ENCODE data around the gene MSMP. TPM values are rescaled to one million over a fixed set of nuclear protein-coding genes. Genes with fewer than 3 reads are reported as not detected.

The MSMP gene
- total RNA-seq, 1 donor from 2014 or later, result not detected

DNA sequence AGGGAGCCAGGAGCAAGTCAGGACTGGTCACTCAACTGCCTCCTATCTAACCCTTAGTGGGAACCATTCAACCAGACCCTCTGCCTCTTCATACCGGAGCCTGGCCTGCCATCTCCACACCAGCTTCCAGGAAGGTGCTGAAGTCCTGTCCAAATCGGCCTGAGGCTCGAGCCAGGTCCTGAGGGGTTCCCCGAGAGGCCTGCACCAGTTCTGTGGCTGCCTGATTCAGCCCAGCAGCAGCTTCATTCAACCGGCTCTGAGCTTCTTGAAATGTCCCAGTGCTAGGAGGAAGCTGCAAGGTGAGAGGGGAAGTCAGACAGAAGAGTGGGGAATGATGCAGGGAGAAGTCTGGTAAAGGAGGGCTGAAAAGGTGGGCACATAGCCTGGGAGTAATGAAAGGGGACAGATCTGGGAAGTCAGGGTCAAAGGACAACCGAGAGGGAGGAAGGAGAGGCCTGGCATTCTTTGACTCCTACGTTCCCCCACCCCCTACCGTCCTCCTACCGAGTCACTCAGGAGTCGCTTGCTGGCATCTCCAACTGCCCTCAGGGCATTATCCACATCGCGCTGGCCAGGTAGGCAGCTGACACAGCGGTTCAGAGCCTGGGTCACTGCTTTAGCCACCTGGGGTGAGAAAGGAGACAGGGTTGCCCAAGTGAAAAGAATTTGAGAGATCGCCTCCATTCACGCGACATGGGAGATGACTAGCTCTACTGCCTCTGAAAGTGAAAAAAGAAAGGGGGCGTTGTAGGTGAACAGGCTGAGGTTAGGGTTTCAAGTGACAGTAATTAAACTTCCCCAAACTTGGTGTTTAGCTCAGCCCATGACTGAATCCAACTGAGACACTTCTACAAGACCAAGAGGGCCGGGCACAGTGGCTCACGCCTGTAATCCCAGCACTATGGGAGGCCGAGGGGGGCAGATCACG is 42.3 kb downstream of the MSMP start:
- TF ChIP-seq, protein P1, sequence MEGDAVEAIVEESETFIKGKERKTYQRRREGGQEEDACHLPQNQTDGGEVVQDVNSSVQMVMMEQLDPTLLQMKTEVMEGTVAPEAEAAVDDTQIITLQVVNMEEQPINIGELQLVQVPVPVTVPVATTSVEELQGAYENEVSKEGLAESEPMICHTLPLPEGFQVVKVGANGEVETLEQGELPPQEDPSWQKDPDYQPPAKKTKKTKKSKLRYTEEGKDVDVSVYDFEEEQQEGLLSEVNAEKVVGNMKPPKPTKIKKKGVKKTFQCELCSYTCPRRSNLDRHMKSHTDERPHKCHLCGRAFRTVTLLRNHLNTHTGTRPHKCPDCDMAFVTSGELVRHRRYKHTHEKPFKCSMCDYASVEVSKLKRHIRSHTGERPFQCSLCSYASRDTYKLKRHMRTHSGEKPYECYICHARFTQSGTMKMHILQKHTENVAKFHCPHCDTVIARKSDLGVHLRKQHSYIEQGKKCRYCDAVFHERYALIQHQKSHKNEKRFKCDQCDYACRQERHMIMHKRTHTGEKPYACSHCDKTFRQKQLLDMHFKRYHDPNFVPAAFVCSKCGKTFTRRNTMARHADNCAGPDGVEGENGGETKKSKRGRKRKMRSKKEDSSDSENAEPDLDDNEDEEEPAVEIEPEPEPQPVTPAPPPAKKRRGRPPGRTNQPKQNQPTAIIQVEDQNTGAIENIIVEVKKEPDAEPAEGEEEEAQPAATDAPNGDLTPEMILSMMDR (IDR thresholded peaks at IDR 0.05; ENCODE audit: insufficient read depth, low read depth, low read length), result no peak
- TF ChIP-seq EZH2 (IDR thresholded peaks at IDR 0.05; ENCODE audit: insufficient read depth, low read length), result no peak
- no peaks in the 10 kb centered on the region for H3K27me3 Mint-ChIP-seq (ENCODE audit: low read depth, unreplicated experiment)
- H3K27ac Mint-ChIP-seq (ENCODE audit: unreplicated experiment), result no peak overlapping the region
- H3K9me3 Mint-ChIP-seq (ENCODE audit: unreplicated experiment), result no peaks in the 10 kb centered on the region
- no peaks in the 10 kb centered on the region for H3K4me1 ChIP-seq (ENCODE audit: insufficient read depth, low read length)
- H3K4me1 Mint-ChIP-seq (ENCODE audit: low read depth, unreplicated experiment), result peaks cover 12% of the 10 kb centered on the region
- DNase-seq (ENCODE audit: low read depth), result no peak
- peaks cover 61% of the 10 kb centered on the region for H3K79me2 ChIP-seq (ENCODE audit: insufficient read depth, low read length)
- H3K36me3 ChIP-seq (ENCODE audit: insufficient read depth, low read length), result peaks cover 85% of the 10 kb centered on the region
- H3K4me2 ChIP-seq (ENCODE audit: low read length), result no peak overlapping the region
- no peak overlapping the region for H3K27ac ChIP-seq (ENCODE audit: low read depth, low read length)
- no peak for FAIRE-seq
- no peak overlapping the region for H3K9ac ChIP-seq (ENCODE audit: low read length)
- H3K4me3 ChIP-seq (ENCODE audit: insufficient read depth, low read depth, low read length), result no peak overlapping the region
- H3K9me3 ChIP-seq (ENCODE audit: insufficient read depth, low read depth, low read length), result no peaks in the 10 kb centered on the region
- peaks cover 90% of the 10 kb centered on the region for H4K20me1 ChIP-seq (ENCODE audit: insufficient read depth, low read length)
- no peak overlapping the region for H3K4me3 Mint-ChIP-seq (ENCODE audit: unreplicated experiment)
- peaks cover 47% of the 10 kb centered on the region for H3K36me3 Mint-ChIP-seq (ENCODE audit: low read depth, unreplicated experiment)
- no peak overlapping the region for H2AFZ ChIP-seq (ENCODE audit: low read depth, low read length)
- no peaks in the 10 kb centered on the region for H3K27me3 ChIP-seq (ENCODE audit: insufficient read depth, low read length)

DNA sequence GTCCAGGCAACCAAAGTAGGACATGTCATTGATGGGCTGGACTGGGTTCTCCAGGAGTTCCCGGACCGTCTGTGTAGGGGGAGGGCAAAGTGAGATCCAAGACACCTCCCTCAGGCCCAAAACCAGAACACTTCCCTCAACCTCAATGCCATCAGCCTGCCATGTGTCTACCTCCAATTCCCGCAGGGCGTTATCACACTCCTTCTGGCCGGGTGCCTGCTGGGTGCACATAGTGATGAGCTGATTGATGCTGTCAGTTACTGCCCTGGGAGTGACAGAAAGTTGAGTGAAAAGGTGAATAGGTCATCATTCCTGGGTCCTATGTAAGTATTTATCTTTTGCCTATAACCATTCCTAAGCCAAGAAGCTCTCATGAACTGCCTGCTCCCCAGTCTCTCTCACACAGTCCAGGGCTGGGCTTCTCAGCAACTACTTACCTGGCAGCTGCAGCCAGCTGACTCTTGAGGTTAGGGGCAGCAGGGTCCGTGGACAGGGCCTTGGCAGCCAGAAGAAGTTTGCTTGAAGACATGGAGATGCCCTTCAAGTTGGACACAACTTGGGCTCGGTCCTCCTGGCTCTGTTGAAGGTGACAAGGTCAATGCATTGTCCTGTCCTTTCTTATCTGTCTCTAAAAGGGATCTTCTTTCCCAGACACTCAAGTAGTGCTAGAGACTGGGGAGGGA is 43.1 kb downstream of the MSMP start:
- FAIRE-seq (no peak), DNase-seq (ENCODE audit: low read depth) (no peak)
- Mint-ChIP-seq H3K4me3 (ENCODE audit: unreplicated experiment) (no peak overlapping the region), H3K27me3 (ENCODE audit: low read depth, unreplicated experiment) (no peaks in the 10 kb centered on the region), H3K27ac (ENCODE audit: unreplicated experiment) (no peak overlapping the region), H3K9me3 (ENCODE audit: unreplicated experiment) (no peaks in the 10 kb centered on the region), H3K4me1 (ENCODE audit: low read depth, unreplicated experiment) (peaks cover 9% of the 10 kb centered on the region), H3K36me3 (ENCODE audit: low read depth, unreplicated experiment) (peaks cover 44% of the 10 kb centered on the region)
- Histone ChIP-seq H3K79me2 (ENCODE audit: insufficient read depth, low read length) (peaks cover 60% of the 10 kb centered on the region), H3K36me3 (ENCODE audit: insufficient read depth, low read length) (peaks cover 86% of the 10 kb centered on the region), H3K27ac (ENCODE audit: low read depth, low read length) (no peak overlapping the region), H3K4me2 (ENCODE audit: low read length) (no peak overlapping the region), H3K9ac (ENCODE audit: low read length) (no peak overlapping the region), H2AFZ (ENCODE audit: low read depth, low read length) (no peak overlapping the region), H3K4me3 (ENCODE audit: insufficient read depth, low read depth, low read length) (no peak overlapping the region), H4K20me1 (ENCODE audit: insufficient read depth, low read length) (peaks cover 90% of the 10 kb centered on the region), H3K9me3 (ENCODE audit: insufficient read depth, low read depth, low read length) (no peaks in the 10 kb centered on the region), H3K4me1 (ENCODE audit: insufficient read depth, low read length) (no peaks in the 10 kb centered on the region), H3K27me3 (ENCODE audit: insufficient read depth, low read length) (no peaks in the 10 kb centered on the region)
- TF ChIP-seq, protein P1 (IDR thresholded peaks at IDR 0.05; ENCODE audit: insufficient read depth, low read depth, low read length), result no peak
- no peak for TF ChIP-seq EZH2 (IDR thresholded peaks at IDR 0.05; ENCODE audit: insufficient read depth, low read length)

All from astrocyte (in vitro differentiated cells and primary cell).